Measurements from ENCODE around the gene RSPRY1. TPM values are rescaled to one million over a fixed set of nuclear protein-coding genes. Genes with fewer than 3 reads are reported as not detected.
A peak's percentile ranks its signal among the peaks of the same experiment; 100 is the strongest.

Gene RSPRY1
- 10 to 100 TPM; 18.0 to 26.1 (median 22.9) TPM for total RNA-seq
- long read RNA-seq, partial matches to known transcripts, result 2 of 9 reads
- long read RNA-seq, other reads (novel, unspliced or antisense), result 3 of 9 reads

DNA sequence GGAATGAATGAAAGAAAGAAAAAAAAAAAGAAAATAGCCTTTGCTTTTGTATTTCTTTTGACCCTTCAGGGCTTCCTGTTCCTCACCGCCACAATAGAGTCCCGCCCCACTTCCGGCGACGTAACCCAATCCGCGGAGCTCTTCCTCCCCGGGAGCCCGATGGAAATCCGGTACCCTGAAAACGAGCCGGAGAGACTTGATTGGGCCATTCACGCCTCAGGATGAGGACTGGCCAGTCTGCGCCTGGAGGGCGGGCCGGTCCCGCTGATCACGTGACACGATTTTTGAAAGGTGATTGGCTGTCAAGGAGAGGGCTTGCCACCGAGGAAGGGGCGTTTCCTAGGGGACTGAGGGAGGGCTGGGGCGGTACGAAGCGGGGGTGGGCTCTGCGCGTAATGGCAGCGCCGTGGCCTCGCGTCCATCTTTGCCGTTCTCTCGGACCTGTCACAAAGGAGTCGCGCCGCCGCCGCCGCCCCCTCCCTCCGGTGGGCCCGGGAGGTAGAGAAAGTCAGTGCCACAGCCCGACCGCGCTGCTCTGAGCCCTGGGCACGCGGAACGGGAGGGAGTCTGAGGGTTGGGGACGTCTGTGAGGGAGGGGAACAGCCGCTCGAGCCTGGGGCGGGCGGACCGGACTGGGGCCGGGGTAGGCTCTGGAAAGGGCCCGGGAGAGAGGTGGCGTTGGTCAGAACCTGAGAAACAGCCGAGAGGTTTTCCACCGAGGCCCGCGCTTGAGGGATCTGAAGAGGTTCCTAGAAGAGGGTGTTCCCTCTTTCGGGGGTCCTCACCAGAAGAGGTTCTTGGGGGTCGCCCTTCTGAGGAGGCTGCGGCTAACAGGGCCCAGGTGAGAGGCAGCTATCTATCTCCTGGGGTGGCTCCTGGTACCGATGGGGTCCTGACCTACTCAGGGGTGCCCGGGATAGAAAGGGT is at the start of gene RSPRY1, which contains the start of gene PSME3IP1:
TSS of gene RSPRY1 (plus strand) at position 385 of the 927 bp plus-strand sequence. CDS start 18,330 bp downstream, outside the sequence.
TSS of gene PSME3IP1 (minus strand) at position 95 of the 927 bp plus-strand sequence. CDS start 12,185 bp downstream, outside the sequence.
- intact Hi-C loops (cut with DNase I), result no loop called here
- H3K4me3 ChIP-seq, result peak within 1 kb of the TSS; percentile 91 to 94 (median 91)
- ATAC-seq (peak; percentile 92 to 97 (median 94)), DNase-seq (peak; percentile 96 to 99 (median 99))
- no peaks in the 10 kb centered on the region for H3K36me3 ChIP-seq
- TF ChIP-seq, protein P1, sequence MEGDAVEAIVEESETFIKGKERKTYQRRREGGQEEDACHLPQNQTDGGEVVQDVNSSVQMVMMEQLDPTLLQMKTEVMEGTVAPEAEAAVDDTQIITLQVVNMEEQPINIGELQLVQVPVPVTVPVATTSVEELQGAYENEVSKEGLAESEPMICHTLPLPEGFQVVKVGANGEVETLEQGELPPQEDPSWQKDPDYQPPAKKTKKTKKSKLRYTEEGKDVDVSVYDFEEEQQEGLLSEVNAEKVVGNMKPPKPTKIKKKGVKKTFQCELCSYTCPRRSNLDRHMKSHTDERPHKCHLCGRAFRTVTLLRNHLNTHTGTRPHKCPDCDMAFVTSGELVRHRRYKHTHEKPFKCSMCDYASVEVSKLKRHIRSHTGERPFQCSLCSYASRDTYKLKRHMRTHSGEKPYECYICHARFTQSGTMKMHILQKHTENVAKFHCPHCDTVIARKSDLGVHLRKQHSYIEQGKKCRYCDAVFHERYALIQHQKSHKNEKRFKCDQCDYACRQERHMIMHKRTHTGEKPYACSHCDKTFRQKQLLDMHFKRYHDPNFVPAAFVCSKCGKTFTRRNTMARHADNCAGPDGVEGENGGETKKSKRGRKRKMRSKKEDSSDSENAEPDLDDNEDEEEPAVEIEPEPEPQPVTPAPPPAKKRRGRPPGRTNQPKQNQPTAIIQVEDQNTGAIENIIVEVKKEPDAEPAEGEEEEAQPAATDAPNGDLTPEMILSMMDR (IDR thresholded peaks at IDR 0.05), result no peak
- peak; percentile 84 for TF ChIP-seq POLR2A (IDR thresholded peaks at IDR 0.05)
- no peaks in the 10 kb centered on the region for H3K27me3 ChIP-seq
- peaks cover 0 to 30% (median 2%) of the 10 kb centered on the region in 4 donors for H3K4me1 ChIP-seq
- 0% methylated on average over 38 of the region's 64 CpGs for WGBS (ENCODE audit: insufficient coverage, low coverage, low lambda C conversion rate, missing lambda C conversion rate)
- peak within 1 kb of the TSS; percentile 84 to 91 (median 90) for H3K27ac ChIP-seq
- no peaks in the 10 kb centered on the region for H3K9me3 ChIP-seq

DNA sequence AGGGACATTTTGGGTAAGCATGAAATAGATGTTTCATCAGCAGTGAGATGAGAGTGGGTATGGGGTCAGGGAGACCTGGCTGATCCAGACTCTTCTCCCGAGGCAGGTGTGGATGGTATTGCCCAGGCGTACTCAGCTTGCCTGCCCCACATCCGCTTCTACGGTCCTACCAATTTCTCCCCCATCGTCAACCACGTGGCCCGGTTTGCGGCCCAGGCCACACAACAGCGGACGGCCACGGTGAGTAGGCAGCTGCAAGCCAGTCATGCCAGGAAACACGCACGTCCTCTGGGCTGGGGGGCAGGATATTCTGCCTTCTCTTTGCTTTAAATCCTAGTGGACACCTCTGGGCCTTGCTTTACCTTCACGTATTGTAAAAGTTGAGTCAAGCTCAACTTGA is 49.1 kb upstream of the RSPRY1 start:
- no peaks in the 10 kb centered on the region for H3K4me1 ChIP-seq
- H3K4me3 ChIP-seq, result no peak overlapping the region
- intact Hi-C loops (cut with DNase I), result no loop called here
- no peak overlapping the region for H3K27ac ChIP-seq
- DNase-seq (peak in 1 of 3 donors; percentile 28), ATAC-seq (no peak)
- TF ChIP-seq, protein P1 (IDR thresholded peaks at IDR 0.05), result no peak
- no peak for TF ChIP-seq POLR2A (IDR thresholded peaks at IDR 0.05)
- no peaks in the 10 kb centered on the region for H3K27me3 ChIP-seq
- 73% methylated on average over 6 of the region's 14 CpGs for WGBS (ENCODE audit: insufficient coverage, low coverage, low lambda C conversion rate, missing lambda C conversion rate)
- H3K36me3 ChIP-seq, result no peaks in the 10 kb centered on the region
- no peaks in the 10 kb centered on the region for H3K9me3 ChIP-seq

DNA sequence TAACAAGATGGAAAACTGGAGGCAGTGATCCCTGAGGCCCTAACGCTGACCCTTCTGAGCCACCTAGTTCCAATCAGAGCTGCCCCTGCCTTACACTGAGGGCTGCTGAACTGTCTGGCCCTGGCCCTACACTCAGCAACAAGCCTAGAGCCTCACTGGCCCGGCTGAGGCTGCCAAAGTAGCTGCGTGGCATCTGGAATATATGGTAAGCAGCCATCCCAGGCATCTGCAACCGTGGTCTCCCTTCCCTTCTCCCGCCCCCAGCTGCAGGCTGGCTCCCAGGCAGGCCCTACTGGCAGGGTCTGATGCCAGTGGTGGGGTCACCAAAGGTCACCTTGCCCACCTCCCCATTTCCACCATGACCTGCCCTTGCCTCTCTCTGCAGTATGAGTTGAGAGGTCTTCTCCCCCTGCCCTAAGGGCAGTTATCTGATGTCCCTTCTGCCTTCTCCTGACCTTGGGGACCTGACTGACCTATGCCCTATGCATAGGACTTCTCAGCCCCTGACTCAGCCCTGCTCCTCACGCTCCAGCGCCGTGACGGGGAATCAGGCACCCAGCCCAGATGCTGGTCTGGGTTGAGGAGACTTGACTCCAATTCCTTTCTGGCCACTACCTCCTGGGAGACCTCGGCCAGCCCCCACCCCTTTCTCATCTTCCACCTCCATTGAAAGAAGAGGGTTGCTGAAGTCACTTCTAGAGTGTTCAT is 48.4 kb upstream of the RSPRY1 start:
- no peaks in the 10 kb centered on the region for H3K9me3 ChIP-seq
- 72% methylated on average over 5 of the region's 10 CpGs for WGBS (ENCODE audit: insufficient coverage, low coverage, low lambda C conversion rate, missing lambda C conversion rate)
- H3K4me3 ChIP-seq, result no peak overlapping the region
- H3K36me3 ChIP-seq, result no peaks in the 10 kb centered on the region
- no peaks in the 10 kb centered on the region for H3K27me3 ChIP-seq
- ATAC-seq, result no peak
- intact Hi-C loops (cut with DNase I), result no loop called here
- no peak for TF ChIP-seq POLR2A (IDR thresholded peaks at IDR 0.05)
- TF ChIP-seq, protein P1 (IDR thresholded peaks at IDR 0.05), result no peak
- H3K27ac ChIP-seq, result no peak overlapping the region
- no peaks in the 10 kb centered on the region for H3K4me1 ChIP-seq
- peak in 1 of 3 donors; percentile 40 for DNase-seq

DNA sequence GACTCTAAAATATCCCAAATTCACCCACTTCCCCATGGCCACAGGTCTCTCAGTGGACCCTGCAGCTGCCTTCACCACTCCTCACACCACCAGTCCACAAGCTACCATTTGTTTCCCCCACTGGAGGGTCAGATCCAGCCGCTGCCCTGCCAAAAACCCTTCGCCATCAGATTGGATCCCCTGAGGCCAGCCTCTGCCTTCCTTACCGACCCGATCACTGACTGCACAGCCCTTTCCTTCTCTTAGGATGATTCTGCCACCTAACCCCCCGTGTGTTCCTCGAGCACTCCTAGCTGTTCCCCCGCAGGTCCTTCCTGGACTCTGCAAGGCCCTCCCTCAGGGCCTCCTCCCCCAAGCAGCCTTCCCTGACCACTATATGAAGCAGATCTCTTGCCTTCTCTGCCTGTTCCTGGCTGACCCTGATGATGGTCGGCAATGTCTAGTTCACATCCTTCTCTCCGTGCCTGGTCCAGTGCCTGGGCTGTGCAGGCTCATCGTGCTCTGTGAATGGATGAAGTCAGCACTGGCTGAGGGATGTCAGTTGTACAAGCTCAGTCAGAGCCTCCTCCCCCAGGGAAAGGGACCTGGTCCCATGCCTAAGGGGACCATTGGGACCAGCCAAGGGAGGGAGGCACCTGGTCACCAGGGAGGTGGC is 47.7 kb upstream of the RSPRY1 start:
- ATAC-seq (no peak), DNase-seq (peak in 1 of 3 donors; percentile 34)
- Histone ChIP-seq H3K4me3 (no peak overlapping the region), H3K36me3 (no peaks in the 10 kb centered on the region), H3K4me1 (no peaks in the 10 kb centered on the region), H3K27ac (no peak overlapping the region), H3K9me3 (no peaks in the 10 kb centered on the region), H3K27me3 (no peaks in the 10 kb centered on the region)
- TF ChIP-seq, protein P1 (IDR thresholded peaks at IDR 0.05), result no peak
- intact Hi-C loops (cut with DNase I), result no loop called here
- 84% methylated on average over 7 of the region's 10 CpGs for WGBS (ENCODE audit: insufficient coverage, low coverage, low lambda C conversion rate, missing lambda C conversion rate)

Data from right lobe of liver (tissue), 6 donors.